NCI-H345 treated with DMSO at 0.1 percent for 48 hours (cell line): ENCODE results near the gene KLHL33.

ENCODE experiments used
- DNase-seq: peaks from one replicate; lab custom pipeline; 2025; ENCODE audit not compliant: unreplicated experiment; lab: John Stamatoyannopoulos, UW

KLHL33 gene

GRCh38 chr14:20376071-20376588 lies 59.8 kb downstream of the KLHL33 start:
- DNase-seq, result no peak
